Astrocyte of the hippocampus (primary cell): ENCODE measurements around the gene VAC14.
A peak's percentile ranks its signal among the peaks of the same experiment; 100 is the strongest.

Experiments
- DNase-seq: peaks from one replicate; pipeline ENCODE4 v3.0.0; 2011; ENCODE audit warnings: low read depth, low spot score

VAC14 gene

GRCh38 chr16:70786020-70786755 lies 14.8 kb downstream of the VAC14 start:
- DNase-seq, result no peak

- DNase-seq, result no peak
Observed at GRCh38 chr16:70784692-70785555, 16.0 kb downstream of the VAC14 start.

- DNase-seq, result no peak
Observed at GRCh38 chr16:70782237-70782636, 18.7 kb downstream of the VAC14 start.

- no peak for DNase-seq
Observed at GRCh38 chr16:70781800-70782199, 19.2 kb downstream of the VAC14 start.

- DNase-seq, result no peak
Observed at GRCh38 chr16:70780546-70780945, 20.4 kb downstream of the VAC14 start.

GRCh38 chr16:70779361-70779760 lies 21.6 kb downstream of the VAC14 start:
- DNase-seq, result no peak

GRCh38 chr16:70778901-70779309 lies 22.1 kb downstream of the VAC14 start:
- peak; percentile 72 for DNase-seq

GRCh38 chr16:70777973-70778406 lies 23.0 kb downstream of the VAC14 start:
- no peak for DNase-seq

- no peak for DNase-seq
Observed at GRCh38 chr16:70777496-70777895, 23.5 kb downstream of the VAC14 start.

- no peak for DNase-seq
Observed at GRCh38 chr16:70775399-70775798, 25.6 kb downstream of the VAC14 start.

GRCh38 chr16:70774261-70774660 lies 26.7 kb downstream of the VAC14 start:
- no peak for DNase-seq

- DNase-seq, result no peak
Observed at GRCh38 chr16:70772493-70772892, 28.5 kb downstream of the VAC14 start.

GRCh38 chr16:70770626-70771552 lies 30.1 kb downstream of the VAC14 start:
- DNase-seq, result peak; percentile 83

- no peak for DNase-seq
Observed at GRCh38 chr16:70770291-70770625, 30.7 kb downstream of the VAC14 start.

GRCh38 chr16:70769761-70770160 lies 31.2 kb downstream of the VAC14 start:
- DNase-seq, result no peak

GRCh38 chr16:70769131-70769530 lies 31.8 kb downstream of the VAC14 start:
- no peak for DNase-seq

- no peak for DNase-seq
Observed at GRCh38 chr16:70768203-70768580, 32.8 kb downstream of the VAC14 start.

- DNase-seq, result peak; percentile 47
Observed at GRCh38 chr16:70767377-70768202, 33.4 kb downstream of the VAC14 start.

GRCh38 chr16:70766658-70767057 lies 34.3 kb downstream of the VAC14 start:
- DNase-seq, result no peak

- no peak for DNase-seq
Observed at GRCh38 chr16:70766176-70766575, 34.8 kb downstream of the VAC14 start.

- DNase-seq, result no peak
Observed at GRCh38 chr16:70765491-70765890, 35.5 kb downstream of the VAC14 start.
